HG03575 (cell line): ENCODE results near the gene RNGTT.
A peak's percentile ranks its signal among the peaks of the same experiment; 100 is the strongest.

Experiments used
- ATAC-seq: cut with Tn5 transposase; IDR thresholded peaks from one replicate; pipeline ENCODE4 v1.9.1; 2021; ENCODE audit not compliant: unreplicated experiment, insufficient number of reproducible peaks, low FRiP score; ENCODE audit errors: extremely low read depth

RNGTT gene

GRCh38 chr6:88641178-88641903, 322.1 kb downstream of the RNGTT start:
- peak; percentile 75 for ATAC-seq

- no peak for ATAC-seq
Observed at GRCh38 chr6:88637761-88638545, 325.5 kb downstream of the RNGTT start.

- ATAC-seq, result no peak
Observed at GRCh38 chr6:88636871-88637270, 326.5 kb downstream of the RNGTT start.

GRCh38 chr6:88633782-88634181, 329.6 kb downstream of the RNGTT start:
- no peak for ATAC-seq

GRCh38 chr6:88631830-88632229, 331.6 kb downstream of the RNGTT start:
- no peak for ATAC-seq

- no peak for ATAC-seq
Observed at GRCh38 chr6:88629838-88630494, 333.5 kb downstream of the RNGTT start.

GRCh38 chr6:88626460-88626859, 337.0 kb downstream of the RNGTT start:
- no peak for ATAC-seq

- ATAC-seq, result no peak
Observed at GRCh38 chr6:88623531-88623930, 339.9 kb downstream of the RNGTT start.

GRCh38 chr6:88619951-88620350, 343.5 kb downstream of the RNGTT start:
- no peak for ATAC-seq

GRCh38 chr6:88616380-88616779, 347.0 kb downstream of the RNGTT start:
- ATAC-seq, result no peak

- no peak for ATAC-seq
Observed at GRCh38 chr6:88614316-88614877, 349.0 kb downstream of the RNGTT start.

GRCh38 chr6:88612631-88613030, 350.8 kb downstream of the RNGTT start:
- no peak for ATAC-seq

- ATAC-seq, result no peak
Observed at GRCh38 chr6:88611721-88612120, 351.7 kb downstream of the RNGTT start.

GRCh38 chr6:88609983-88610382, 353.4 kb downstream of the RNGTT start:
- no peak for ATAC-seq

- ATAC-seq, result no peak
Observed at GRCh38 chr6:88605271-88605670, 358.1 kb downstream of the RNGTT start.

- no peak for ATAC-seq
Observed at GRCh38 chr6:88599571-88599970, 363.8 kb downstream of the RNGTT start.

- ATAC-seq, result no peak
Observed at GRCh38 chr6:88596801-88597200, 366.6 kb downstream of the RNGTT start.

GRCh38 chr6:88588938-88589337, 374.5 kb downstream of the RNGTT start:
- ATAC-seq, result no peak

GRCh38 chr6:88587150-88587520, 376.3 kb downstream of the RNGTT start:
- no peak for ATAC-seq
